PC-3 (cell line): ENCODE data around the gene JAM2.
"Not testable (repeated sequence)": the region's sequence is repeated elsewhere in the genome, so short reads cannot be mapped to it uniquely, and the experiment has no call there.

Experiments used
- CTCF ChIP-seq: fragments of 300-600 bp; sonication (generic); conservative IDR thresholded peaks from 2 replicates; pipeline ENCODE4 v1.5.1; 2017; ENCODE audit warnings: antibody characterized with exemption, low read depth, mild to moderate bottlenecking, low read length
- EZH2 ChIP-seq: fragments of 300-600 bp; sonication (generic); IDR thresholded peaks from one replicate; pipeline ENCODE4 v1.6.1; 2017; ENCODE audit warnings: antibody characterized with exemption, mild to moderate bottlenecking, low read length; ENCODE audit not compliant: unreplicated experiment
- EZH2phosphoT487 ChIP-seq: fragments of 300-600 bp; sonication (generic); IDR thresholded peaks from 2 replicates; pipeline ENCODE4 v1.6.1; 2018; ENCODE audit warnings: mild to moderate bottlenecking, antibody characterized with exemption, low read length, borderline replicate concordance

- TF ChIP-seq CTCF, EZH2, EZH2phosphoT487: not testable (repeated sequence)
Measured at GRCh38 chr21:25625776-25626555, 13.1 kb upstream of the JAM2 start.
